H9 (cell line): ENCODE data around the gene DMRTC2. TPM values are rescaled to one million over a fixed set of nuclear protein-coding genes. Genes with fewer than 3 reads are reported as not detected.

Experiments
- DNase-seq: peaks from one replicate; pipeline ENCODE4 v3.0.0-alpha.2; 2017
- H2AFZ ChIP-seq: one replicate; pipeline ENCODE4 v1.6.1; 2013; ENCODE audit warnings: mild to moderate bottlenecking, low read length, control low read depth, moderate library complexity
- H2AK5ac ChIP-seq: 2 replicates; pipeline ENCODE4 v1.6.1; 2013; ENCODE audit warnings: low read length, control low read depth, mixed read lengths; ENCODE audit not compliant: insufficient read length
- H2BK120ac ChIP-seq: one replicate; pipeline ENCODE4 v1.6.1; 2013; ENCODE audit warnings: low read depth, mild to moderate bottlenecking, low read length, control low read depth, inconsistent platforms; ENCODE audit not compliant: poor library complexity, severe bottlenecking
- H2BK12ac ChIP-seq: 2 replicates; pipeline ENCODE4 v1.6.1; 2013; ENCODE audit warnings: low read length, control low read depth, mixed read lengths, low read depth; ENCODE audit not compliant: insufficient read length
- H2BK15ac ChIP-seq: 2 replicates; pipeline ENCODE4 v1.6.1; 2013; ENCODE audit warnings: low read depth, low read length, control low read depth
- H2BK20ac ChIP-seq: one replicate; pipeline ENCODE4 v1.6.1; 2013; ENCODE audit warnings: low read depth, mild to moderate bottlenecking, low read length, control low read depth, inconsistent platforms; ENCODE audit not compliant: poor library complexity, severe bottlenecking
- H2BK5ac ChIP-seq: 2 replicates; pipeline ENCODE4 v1.6.1; 2013; ENCODE audit warnings: low read length, control low read depth, mixed read lengths; ENCODE audit not compliant: insufficient read length
- H3K14ac ChIP-seq: 2 replicates; pipeline ENCODE4 v1.6.1; 2013; ENCODE audit warnings: low read length, control low read depth; ENCODE audit not compliant: insufficient read depth
- H3K18ac ChIP-seq: 2 replicates; pipeline ENCODE4 v1.6.1; 2013; ENCODE audit warnings: low read depth, mild to moderate bottlenecking, mixed read lengths, low read length, control low read depth; ENCODE audit not compliant: insufficient read length
- H3K23ac ChIP-seq: 2 replicates; pipeline ENCODE4 v1.6.1; 2013; ENCODE audit warnings: low read length, control low read depth, mixed read lengths, low read depth; ENCODE audit not compliant: insufficient read length
- H3K23me2 ChIP-seq: 2 replicates; pipeline ENCODE4 v1.6.1; 2013; ENCODE audit warnings: low read depth, mild to moderate bottlenecking, mixed read lengths, low read length, control low read depth; ENCODE audit not compliant: insufficient read length, poor library complexity, severe bottlenecking
- H3K27ac ChIP-seq: 2 replicates; pipeline ENCODE4 v1.5.1; 2013; ENCODE audit warnings: low read length, control low read depth, mixed read lengths, low read depth; ENCODE audit not compliant: insufficient read length
- H3K27me3 ChIP-seq: 2 replicates; pipeline ENCODE4 v1.6.1; 2013; ENCODE audit warnings: low read length, control low read depth, inconsistent platforms; ENCODE audit not compliant: insufficient read depth
- H3K4ac ChIP-seq: 2 replicates; pipeline ENCODE4 v1.6.1; 2013; ENCODE audit warnings: low read depth, mild to moderate bottlenecking, control low read depth, inconsistent platforms, low read length, moderate library complexity
- H3K4me1 ChIP-seq: 2 replicates; pipeline ENCODE4 v1.6.1; 2013; ENCODE audit warnings: low read length, control low read depth, inconsistent platforms; ENCODE audit not compliant: insufficient read depth
- H3K4me2 ChIP-seq: 2 replicates; pipeline ENCODE4 v1.6.1; 2013; ENCODE audit warnings: low read length, control low read depth, mixed read lengths; ENCODE audit not compliant: insufficient read length, insufficient read depth
- H3K56ac ChIP-seq: 2 replicates; pipeline ENCODE4 v1.6.1; 2013; ENCODE audit warnings: low read depth, mild to moderate bottlenecking, mixed read lengths, low read length, control low read depth; ENCODE audit not compliant: insufficient read length
- H3K79me1 ChIP-seq: 2 replicates; pipeline ENCODE4 v1.6.1; 2013; ENCODE audit warnings: low read depth, mild to moderate bottlenecking, moderate library complexity, low read length, control low read depth, inconsistent platforms; ENCODE audit not compliant: insufficient read depth, poor library complexity, severe bottlenecking
- H3K79me2 ChIP-seq: 2 replicates; pipeline ENCODE4 v1.6.1; 2013; ENCODE audit warnings: low read length, control low read depth, inconsistent platforms; ENCODE audit not compliant: insufficient read depth
- H3K9ac ChIP-seq: 2 replicates; pipeline ENCODE4 v1.6.1; 2013; ENCODE audit warnings: low read length, control low read depth, mixed read lengths; ENCODE audit not compliant: insufficient read length; ENCODE audit errors: extremely low read depth
- H3K9me3 ChIP-seq: one replicate; pipeline ENCODE4 v1.6.1; 2013; ENCODE audit warnings: low read depth, low read length, inconsistent platforms; ENCODE audit not compliant: control insufficient read depth
- H3T11ph ChIP-seq: one replicate; pipeline ENCODE4 v1.6.1; 2013; ENCODE audit warnings: mild to moderate bottlenecking, low read length, control low read depth, inconsistent platforms
- H4K20me1 ChIP-seq: one replicate; pipeline ENCODE4 v1.6.1; 2013; ENCODE audit not compliant: control insufficient read depth, insufficient read length, insufficient read depth
- H4K5ac ChIP-seq: 2 replicates; pipeline ENCODE4 v1.6.1; 2013; ENCODE audit warnings: low read depth, mild to moderate bottlenecking, mixed read lengths, low read length, control low read depth; ENCODE audit not compliant: insufficient read length
- H4K8ac ChIP-seq: replicated peaks from 2 replicates; pipeline ENCODE4 v1.6.1; 2013; ENCODE audit warnings: low read length, control low read depth, mixed read lengths, low read depth; ENCODE audit not compliant: insufficient read length
- H4K91ac ChIP-seq: 2 replicates; pipeline ENCODE4 v1.6.1; 2013; ENCODE audit warnings: low read depth, mild to moderate bottlenecking, moderate library complexity, mixed read lengths, low read length, control low read depth; ENCODE audit not compliant: insufficient read length
- H3K27ac Mint-ChIP-seq, 3 experiments: 2 replicates in 2 of 3; 3 replicates in 1 of 3; pipeline ENCODE4 v1.8.0; 2020 to 2021; ENCODE audit warnings: mixed read lengths in 3 of 3, mild to moderate bottlenecking in 1 of 3, moderate library complexity in 1 of 3
- H3K27me3 Mint-ChIP-seq: 2 replicates; pipeline ENCODE4 v1.8.0; 2021; ENCODE audit warnings: low read depth, mild to moderate bottlenecking, moderate library complexity, mixed read lengths
- H3K36me3 Mint-ChIP-seq, 3 experiments: 2 replicates in 2 of 3; 3 replicates in 1 of 3; pipeline ENCODE4 v1.8.0; 2020 to 2021; ENCODE audit warnings: low read depth in 3 of 3, mixed read lengths in 3 of 3; ENCODE audit not compliant: insufficient read depth in 1 of 3
- H3K4me1 Mint-ChIP-seq, 2 experiments: 2 replicates each; pipeline ENCODE4 v1.8.0; 2020; ENCODE audit warnings: mixed read lengths in 2 of 2
- H3K4me3 Mint-ChIP-seq, 2 experiments: 2 replicates in 1 of 2; 3 replicates in 1 of 2; pipeline ENCODE4 v1.8.0; 2020 to 2021; ENCODE audit warnings: mild to moderate bottlenecking in 2 of 2, mixed read lengths in 2 of 2, moderate library complexity in 1 of 2
- H3K9me3 Mint-ChIP-seq, 2 experiments: 2 replicates in 1 of 2; 3 replicates in 1 of 2; pipeline ENCODE4 v1.8.0; 2020; ENCODE audit warnings: mild to moderate bottlenecking in 2 of 2, mixed read lengths in 2 of 2, moderate library complexity in 1 of 2
- WGBS: extraction: QIAGEN DNeasy Blood & Tissue Kit; methylation state at CpG from one replicate; pipeline ENCODE4 v1.1.7; 2013; ENCODE audit warnings: missing lambda C conversion rate, low lambda C conversion rate, mixed read lengths; ENCODE audit not compliant: insufficient read length; ENCODE audit errors: extremely low coverage; 5-methylcytosine and 5-hydroxymethylcytosine counted together
- total RNA-seq: library from RNA; stranded (reverse); gene quantifications from 2 replicates; pipeline ENCODE4 v1.2.1, GENCODE V29; 2021
- TF ChIP-seq, protein P1 (sequence below): fragments of 200-600 bp; sonication (generic); conservative IDR thresholded peaks from 3 replicates; pipeline ENCODE4 v1.8.0; 2021; ENCODE audit warnings: antibody characterized with exemption, mild to moderate bottlenecking

The DMRTC2 gene
- total RNA-seq, 1 experiment from 2014 or later = not detected

DNA sequence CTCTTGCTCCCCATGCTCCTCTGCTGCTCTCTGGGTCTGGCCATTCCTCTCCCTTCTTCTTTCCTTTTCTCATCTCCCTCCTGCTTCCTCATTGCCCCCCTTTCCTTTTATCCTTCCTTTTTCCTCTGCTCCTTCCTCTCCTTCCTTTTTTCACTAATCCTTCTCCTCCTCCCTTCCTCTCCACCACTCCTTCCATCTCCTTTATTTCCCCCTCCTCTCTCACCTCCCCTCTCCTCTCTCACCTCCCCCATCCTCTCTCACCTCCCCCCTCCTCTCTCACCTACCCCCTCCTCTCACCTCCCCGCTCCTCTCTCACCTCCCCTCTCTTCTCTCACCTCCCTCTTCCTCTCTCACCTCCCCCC lies 51.7 kb downstream of the DMRTC2 start:
- no peak overlapping the region for H2BK120ac ChIP-seq
- H3K9me3 ChIP-seq = no peaks in the 10 kb centered on the region
- no peak overlapping the region for H2BK5ac ChIP-seq
- no peak overlapping the region for H3K23ac ChIP-seq
- H4K91ac ChIP-seq = no peak overlapping the region
- H4K20me1 ChIP-seq = no peaks in the 10 kb centered on the region
- H2AFZ ChIP-seq = no peak overlapping the region
- H3K23me2 ChIP-seq = no peaks in the 10 kb centered on the region
- no peak overlapping the region for H3K4ac ChIP-seq
- no peaks in the 10 kb centered on the region; the same call in 1 of the 2 replicates for H3K4me1 ChIP-seq
- no peak overlapping the region for H2BK15ac ChIP-seq
- TF ChIP-seq, protein P1, sequence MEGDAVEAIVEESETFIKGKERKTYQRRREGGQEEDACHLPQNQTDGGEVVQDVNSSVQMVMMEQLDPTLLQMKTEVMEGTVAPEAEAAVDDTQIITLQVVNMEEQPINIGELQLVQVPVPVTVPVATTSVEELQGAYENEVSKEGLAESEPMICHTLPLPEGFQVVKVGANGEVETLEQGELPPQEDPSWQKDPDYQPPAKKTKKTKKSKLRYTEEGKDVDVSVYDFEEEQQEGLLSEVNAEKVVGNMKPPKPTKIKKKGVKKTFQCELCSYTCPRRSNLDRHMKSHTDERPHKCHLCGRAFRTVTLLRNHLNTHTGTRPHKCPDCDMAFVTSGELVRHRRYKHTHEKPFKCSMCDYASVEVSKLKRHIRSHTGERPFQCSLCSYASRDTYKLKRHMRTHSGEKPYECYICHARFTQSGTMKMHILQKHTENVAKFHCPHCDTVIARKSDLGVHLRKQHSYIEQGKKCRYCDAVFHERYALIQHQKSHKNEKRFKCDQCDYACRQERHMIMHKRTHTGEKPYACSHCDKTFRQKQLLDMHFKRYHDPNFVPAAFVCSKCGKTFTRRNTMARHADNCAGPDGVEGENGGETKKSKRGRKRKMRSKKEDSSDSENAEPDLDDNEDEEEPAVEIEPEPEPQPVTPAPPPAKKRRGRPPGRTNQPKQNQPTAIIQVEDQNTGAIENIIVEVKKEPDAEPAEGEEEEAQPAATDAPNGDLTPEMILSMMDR = no peak
- no peak overlapping the region for H3K4me3 Mint-ChIP-seq
- DNase-seq = no peak
- no peak overlapping the region for H2BK12ac ChIP-seq
- no peak overlapping the region for H4K5ac ChIP-seq
- H3K79me1 ChIP-seq = no peaks in the 10 kb centered on the region
- no peaks in the 10 kb centered on the region; the same call in 1 of the 2 replicates for H3K27me3 Mint-ChIP-seq
- no peak overlapping the region for H3K56ac ChIP-seq
- no peak overlapping the region for H4K8ac ChIP-seq
- no peak overlapping the region for H3K27ac ChIP-seq
- H3K79me2 ChIP-seq = no peaks in the 10 kb centered on the region
- no peak overlapping the region for H3T11ph ChIP-seq
- WGBS = no CpG with 5 or more reads among the region's 1 CpG
- H2AK5ac ChIP-seq = no peak overlapping the region
- H3K4me1 Mint-ChIP-seq = peaks cover 0 to 32% of the 10 kb centered on the region in 2 experiments; a peak in 2 of 4 replicates
- no peak overlapping the region for H3K27ac Mint-ChIP-seq
- no peak overlapping the region for H3K9ac ChIP-seq
- no peaks in the 10 kb centered on the region for H3K27me3 ChIP-seq
- H3K36me3 Mint-ChIP-seq = peaks cover 11 to 38% (median 37%) of the 10 kb centered on the region in 3 experiments; a peak in 6 of 7 replicates
- no peak overlapping the region for H3K14ac ChIP-seq
- no peaks in the 10 kb centered on the region for H3K9me3 Mint-ChIP-seq
- no peak overlapping the region for H3K18ac ChIP-seq
- H2BK20ac ChIP-seq = no peak overlapping the region
- no peak overlapping the region for H3K4me2 ChIP-seq
